Activated CD8-positive, alpha-beta memory T cell treated with anti-CD3 and anti-CD28 coated beads for 4 hours (primary cell): ENCODE data around the gene PUS10.
"Not testable (repeated sequence)": the region's sequence is repeated elsewhere in the genome, so short reads cannot be mapped to it uniquely, and the experiment has no call there.

ENCODE experiments used
- DNase-seq, 2 donors: peaks; one replicate each; pipeline ENCODE4 v3.0.0-alpha.2; 2020; ENCODE audit warnings: low read depth in 2 of 2

Gene PUS10

DNA sequence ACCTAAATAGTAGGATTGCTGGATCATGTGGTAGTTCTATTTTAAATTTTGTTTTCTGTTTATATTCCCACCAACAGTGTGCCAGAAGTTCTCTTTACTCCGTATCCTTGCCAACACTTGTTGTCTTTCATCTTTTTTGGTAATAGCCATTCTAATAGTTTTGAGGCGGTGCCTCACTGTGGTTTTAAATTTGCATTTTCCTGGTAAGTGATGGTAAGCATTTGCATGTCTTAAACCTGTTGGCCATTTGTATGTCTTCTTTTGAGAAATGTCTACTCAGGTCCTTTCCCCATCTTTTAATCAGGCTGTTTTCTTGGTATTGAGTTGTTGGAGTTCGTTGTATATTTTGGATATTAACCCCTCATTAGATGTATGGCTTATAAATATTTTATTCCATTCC lies 85.1 kb downstream of the PUS10 start:
- DNase-seq, result no peak

DNA sequence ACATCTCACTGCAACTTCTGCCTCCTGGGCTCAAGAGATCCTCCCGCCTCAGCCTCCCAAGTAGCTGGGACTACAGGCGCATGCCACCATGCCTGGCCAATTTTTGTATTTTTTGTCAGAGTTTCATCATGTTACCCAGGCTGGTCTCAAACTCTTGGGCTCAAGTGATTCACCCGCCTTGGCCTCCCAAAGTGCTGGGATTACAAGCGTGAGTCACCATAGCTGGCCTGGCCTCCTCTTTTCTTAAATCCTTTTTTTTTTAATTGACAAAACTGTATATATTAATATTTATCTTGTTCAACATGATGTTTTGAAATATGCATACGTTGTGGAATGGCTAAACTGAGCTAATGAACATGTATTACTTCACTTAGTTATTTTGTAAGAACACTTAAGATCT lies 86.0 kb downstream of the PUS10 start:
- DNase-seq, result not testable (repeated sequence)

DNA sequence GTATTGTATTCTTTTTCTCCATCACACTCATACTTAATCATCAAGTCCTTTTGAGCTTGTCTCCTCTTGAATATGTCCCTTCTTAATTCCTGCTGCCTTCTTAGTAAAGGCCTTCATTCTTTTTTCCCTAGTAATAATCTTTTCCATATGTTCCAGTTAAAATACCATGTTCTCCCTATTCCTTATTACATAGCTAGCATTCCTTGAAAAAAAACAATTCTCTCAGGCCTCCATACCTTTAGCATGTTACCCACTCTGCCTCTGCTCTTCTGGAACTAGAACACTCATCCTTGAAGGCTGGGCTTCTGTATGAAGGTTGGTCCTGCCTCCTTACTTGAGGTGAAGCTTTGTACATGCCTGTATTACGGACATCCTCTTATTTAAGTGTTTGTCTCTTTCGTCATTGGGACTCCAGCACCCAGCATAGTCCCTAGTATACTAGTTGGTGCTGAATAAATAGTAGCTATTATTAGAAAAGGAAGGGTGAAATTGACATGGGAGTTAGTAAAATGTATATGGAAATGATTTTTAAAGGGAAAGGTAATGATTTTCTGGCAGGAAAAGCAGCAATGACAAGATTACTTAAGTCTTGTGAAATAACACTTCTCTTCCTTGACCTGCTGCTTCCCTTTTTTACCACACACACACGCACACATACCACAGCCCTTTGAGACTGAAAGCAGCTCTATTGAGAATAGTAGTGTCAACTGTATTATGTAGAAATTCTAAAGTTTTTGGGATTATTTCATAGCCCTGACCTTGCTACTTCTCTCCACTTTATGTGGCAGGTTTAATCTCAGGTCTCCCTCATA lies 91.1 kb downstream of the PUS10 start:
- no peak for DNase-seq

DNA sequence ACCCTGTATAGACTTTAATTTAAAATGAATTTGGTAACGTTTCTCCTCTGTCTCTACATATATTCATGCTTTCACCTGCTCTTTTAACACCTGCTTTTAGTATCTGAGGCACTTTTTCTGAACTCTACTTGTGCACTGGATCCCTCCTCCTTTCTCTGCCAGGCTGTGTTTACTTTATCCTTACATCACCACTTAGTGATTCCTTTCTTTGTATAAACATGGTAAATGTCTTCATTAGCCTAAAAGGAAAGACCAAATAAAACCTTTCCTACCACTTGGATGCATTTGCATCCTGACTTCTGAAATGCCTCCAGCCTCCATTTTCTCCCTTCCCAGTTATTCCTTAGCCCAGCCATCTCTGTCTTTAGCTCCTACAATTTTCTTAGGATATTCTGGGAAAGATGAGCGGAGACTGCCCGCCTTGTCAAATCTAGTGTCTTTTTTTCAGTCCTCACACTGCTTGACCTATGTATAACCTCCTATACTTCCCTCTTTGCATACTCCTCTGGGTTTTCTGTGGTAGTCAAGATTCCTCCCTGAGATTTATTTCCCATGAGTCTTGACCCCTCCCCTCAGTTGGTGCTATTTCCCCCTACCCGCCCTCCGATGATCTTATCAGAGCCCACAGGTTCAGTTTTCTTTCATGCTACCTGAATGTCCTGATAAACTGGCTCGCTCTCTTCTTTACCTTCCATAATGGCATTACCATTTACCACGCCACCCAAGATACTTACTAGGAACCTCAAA lies 91.9 kb downstream of the PUS10 start:
- no peak for DNase-seq

DNA sequence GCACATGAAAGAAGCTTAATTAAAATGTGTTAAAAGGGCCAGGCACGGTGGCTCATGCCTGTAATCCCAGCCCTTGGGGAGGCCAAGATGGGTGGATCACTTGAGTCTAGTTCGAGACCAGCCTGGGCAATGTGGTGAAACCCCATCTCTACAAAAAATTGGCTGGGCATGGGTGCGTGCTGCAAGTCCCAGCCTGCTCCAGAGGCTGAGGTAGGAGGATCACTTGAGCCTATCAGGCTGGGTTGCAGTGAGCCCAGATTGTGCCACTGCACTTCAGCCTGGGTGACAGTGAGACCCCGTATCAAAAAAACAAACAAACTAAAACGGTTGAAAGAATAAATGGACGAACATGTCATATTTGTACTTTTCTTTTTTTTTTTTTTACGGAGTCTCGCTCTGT lies 110.7 kb downstream of the PUS10 start:
- DNase-seq, result no peak

DNA sequence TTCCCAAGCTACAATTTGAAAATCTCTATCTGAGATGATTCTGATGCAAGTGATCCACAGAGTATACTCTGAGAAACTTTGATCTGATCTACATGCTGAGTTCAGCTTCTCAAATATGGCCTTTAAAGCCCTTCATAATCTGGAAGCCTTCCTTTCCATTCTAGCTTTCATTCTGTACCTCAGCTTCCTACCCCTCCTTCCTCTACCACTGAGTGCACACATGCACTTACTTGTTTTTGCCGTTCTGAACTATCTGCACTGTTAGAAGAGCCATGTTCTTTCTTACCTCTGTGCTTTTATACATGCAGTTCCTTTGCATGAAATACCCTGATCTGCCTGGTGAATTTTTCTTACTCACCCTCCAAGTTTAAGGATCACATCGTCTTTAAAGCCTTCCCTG lies 111.7 kb downstream of the PUS10 start:
- no peak for DNase-seq

DNA sequence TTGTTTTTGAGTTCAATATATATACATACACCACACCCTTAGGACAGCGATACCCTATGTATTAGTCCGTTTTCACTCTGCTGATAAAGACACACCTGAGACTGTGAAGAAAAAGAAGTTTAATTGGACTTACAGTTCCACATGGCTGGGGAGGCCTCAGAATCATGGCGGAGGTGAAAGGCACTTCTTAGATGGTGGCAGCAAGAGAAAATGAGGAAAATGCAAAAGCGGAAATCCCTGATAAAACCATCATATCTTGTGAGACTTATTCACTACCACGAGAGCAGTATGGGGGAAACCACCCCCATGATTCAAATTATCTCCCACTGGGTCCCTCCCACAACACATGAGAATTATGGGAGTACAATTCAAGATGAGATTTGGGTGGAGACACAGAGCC lies 112.2 kb downstream of the PUS10 start:
- DNase-seq, result not testable (repeated sequence)

DNA sequence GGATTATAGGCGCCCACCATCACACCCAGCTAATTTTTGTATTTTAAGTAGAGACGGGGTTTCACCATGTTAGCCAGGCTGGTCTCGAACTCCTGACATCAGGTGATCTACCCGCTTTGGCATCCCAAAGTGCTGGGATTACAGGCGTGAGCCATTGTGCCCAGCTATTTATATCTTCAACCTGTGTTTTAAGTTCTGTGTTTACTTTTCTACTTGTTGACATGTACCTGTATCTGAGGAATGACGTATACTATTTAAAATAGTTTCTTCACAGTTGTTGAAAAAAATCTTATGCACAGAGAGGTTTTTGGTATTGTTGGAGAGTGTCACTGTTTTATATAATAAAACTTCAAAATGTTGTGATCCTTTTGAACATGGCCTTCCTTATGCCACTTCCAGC lies 116.8 kb downstream of the PUS10 start:
- DNase-seq, result not testable (repeated sequence)

DNA sequence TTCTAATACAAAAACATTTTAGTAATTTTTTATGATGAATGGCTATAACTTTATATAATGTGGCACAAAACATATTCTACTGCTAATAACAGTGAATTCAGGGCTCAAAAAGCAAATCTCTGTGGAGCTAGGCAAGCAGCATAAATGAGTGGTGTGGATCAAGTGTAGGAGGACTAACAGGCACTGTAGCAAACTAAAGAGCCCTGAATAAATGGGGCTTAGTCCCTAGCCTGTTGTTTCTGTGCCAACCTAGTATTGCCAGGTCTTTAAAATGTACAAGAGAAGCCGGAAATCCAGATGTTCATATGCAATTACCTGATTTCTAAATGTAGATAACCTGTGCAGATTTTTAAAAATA lies 118.2 kb downstream of the PUS10 start:
- no peak for DNase-seq

DNA sequence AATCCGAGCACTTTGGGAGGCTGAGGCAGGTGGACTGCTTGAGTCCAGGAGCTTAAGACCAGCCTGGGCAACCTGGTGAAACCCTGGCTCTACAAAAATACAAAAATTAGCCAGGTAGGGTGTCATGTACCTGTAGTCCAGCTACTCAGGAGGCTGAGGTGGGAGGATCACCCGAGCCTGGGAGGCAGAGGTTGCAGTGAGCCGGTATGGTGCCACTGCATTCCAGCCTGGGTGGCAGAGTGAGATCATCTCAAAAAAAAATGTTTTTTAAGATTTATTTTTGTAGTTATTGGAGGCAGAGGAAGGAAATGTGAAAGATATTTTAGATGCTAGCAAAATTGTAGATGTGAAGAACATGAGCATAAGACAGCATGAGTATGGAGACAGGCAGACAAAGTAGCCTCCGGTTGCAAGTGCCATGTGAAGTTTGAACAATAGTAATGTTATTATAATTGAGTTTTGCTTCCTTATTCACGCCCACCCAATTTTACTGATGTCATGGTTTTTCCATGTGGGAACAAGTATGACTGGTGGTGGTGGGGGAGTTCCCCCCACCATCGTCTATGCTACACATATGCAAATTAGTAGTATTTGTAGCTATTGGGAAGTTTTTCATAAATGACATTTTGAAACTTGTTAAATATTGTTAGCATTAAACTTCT lies 118.7 kb downstream of the PUS10 start:
- DNase-seq, result peak; percentile 37 to 43

DNA sequence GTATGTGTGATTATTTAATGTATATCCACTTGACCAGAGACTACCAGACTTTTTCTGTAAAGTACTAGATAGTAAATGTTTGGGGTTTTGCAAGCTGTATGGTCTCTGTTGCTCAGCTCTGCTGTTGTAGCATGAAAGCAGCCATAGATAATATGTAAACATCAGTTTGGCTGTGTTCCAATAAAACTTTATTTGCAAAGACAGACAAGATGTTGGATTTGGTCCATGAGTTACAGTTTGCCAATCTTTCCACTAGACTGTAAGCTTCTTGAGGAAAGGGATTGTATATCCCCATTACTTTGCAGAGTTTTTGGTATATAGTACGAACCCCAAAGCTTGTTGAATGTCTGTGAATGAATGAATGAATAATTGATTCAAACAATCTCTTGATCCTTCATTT lies 119.5 kb downstream of the PUS10 start:
- no peak for DNase-seq
